ENCODE data around the gene KIFC1. TPM values are rescaled to one million over a fixed set of nuclear protein-coding genes. Genes with fewer than 3 reads are reported as not detected.

The KIFC1 gene, protein sequence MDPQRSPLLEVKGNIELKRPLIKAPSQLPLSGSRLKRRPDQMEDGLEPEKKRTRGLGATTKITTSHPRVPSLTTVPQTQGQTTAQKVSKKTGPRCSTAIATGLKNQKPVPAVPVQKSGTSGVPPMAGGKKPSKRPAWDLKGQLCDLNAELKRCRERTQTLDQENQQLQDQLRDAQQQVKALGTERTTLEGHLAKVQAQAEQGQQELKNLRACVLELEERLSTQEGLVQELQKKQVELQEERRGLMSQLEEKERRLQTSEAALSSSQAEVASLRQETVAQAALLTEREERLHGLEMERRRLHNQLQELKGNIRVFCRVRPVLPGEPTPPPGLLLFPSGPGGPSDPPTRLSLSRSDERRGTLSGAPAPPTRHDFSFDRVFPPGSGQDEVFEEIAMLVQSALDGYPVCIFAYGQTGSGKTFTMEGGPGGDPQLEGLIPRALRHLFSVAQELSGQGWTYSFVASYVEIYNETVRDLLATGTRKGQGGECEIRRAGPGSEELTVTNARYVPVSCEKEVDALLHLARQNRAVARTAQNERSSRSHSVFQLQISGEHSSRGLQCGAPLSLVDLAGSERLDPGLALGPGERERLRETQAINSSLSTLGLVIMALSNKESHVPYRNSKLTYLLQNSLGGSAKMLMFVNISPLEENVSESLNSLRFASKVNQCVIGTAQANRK
- total RNA-seq, result 1.3 and 5.0 TPM in 2 replicates

DNA sequence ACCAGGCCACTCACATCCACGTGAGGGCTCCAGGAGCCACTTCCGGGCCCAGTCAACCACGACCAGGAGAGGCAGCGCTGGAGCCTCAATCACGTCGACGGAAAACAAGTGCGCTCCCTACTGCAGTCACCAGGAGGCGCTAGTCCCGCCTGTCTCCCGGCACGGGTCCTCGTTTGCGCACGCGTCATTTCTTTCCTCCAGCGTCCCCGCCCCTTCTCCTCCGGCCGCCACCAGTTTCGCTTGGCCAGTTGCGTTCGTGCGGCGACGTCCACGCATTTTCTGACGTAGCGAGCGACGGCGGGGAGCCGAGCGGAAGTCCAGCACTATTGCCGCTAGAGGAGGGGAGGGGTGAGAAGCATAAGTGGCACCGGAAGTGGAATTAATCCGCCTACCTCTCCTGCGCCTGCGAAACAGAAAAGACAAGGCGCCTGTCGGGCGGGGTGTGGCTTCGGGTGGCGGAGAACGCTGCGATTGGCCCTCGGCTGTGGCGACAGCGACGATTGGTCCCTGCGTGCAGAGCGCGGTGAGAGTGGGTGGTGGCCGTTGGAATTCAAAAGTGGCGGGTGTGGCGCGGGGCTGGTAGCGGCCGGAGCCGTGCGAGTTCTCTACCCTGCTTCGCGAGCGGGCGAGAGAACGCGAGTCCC, at the start of gene KIFC1:
KIFC1 (plus strand) TSS at position 546 of the 644 bp plus-strand sequence. CDS start 163 bp downstream, outside the sequence.

GRCh38 chr6:33410711-33411631, 19.3 kb downstream of the KIFC1 start, which contains the start of gene PHF1:
TSS of gene PHF1 (plus strand) at chr6:33411014. CDS start at chr6:33412264, 1,250 bp downstream.

GRCh38 chr6:33417903-33418689, 26.5 kb downstream of the KIFC1 start, which contains the start of gene CUTA:
TSS of gene CUTA (minus strand) at chr6:33418107. CDS start at chr6:33418000, 107 bp downstream.

GRCh38 chr6:33419580-33420490, 28.2 kb downstream of the KIFC1 start, which contains the start of gene SYNGAP1:
TSS of gene SYNGAP1 (plus strand) at chr6:33420065. CDS start at chr6:33420265, 200 bp downstream.

DNA sequence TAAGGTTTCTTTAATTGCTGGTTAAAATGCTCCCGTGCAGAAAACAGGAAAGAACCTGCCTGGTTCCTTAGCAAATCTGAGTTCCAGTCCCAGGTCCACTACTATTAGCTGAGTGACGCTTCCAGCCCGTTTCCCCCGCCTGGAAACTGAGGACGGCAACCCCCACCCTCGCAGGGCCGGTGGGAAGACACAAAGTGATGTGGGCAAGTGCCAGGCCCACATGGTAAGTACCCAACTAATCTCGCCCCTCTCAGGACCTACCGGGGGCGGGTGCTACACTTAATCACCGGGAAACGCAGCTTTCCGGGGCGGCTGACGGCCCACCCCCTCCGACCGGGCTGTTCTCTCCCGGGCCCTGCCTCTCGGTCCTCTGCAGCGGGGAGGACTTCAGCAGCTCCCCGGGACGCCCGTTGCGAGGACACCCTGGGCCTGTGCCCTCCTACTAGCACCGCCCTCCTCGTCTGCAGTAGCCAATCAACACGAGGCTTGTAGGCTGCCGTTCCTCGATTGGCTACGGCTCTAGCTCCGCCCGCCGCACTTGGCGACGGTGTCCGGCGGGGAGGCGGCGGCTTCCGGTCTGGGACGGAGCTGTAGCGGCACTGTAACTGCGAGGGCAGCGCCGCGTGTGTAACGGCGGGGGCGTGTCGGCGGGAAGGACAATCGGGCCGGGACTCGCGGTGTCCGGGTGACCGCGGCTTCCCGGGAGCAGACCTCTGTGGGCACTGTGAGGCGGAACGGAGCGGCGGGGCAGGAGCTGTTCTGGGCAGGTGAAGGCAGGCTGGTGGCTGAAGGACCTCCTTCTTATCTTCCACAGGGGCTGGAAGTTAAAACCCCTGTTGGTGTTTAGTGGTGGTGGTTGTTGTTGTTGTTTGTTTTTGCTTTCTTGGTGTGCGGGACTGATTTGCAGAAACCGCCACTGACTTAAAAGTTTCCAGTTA, 62.7 kb downstream of the KIFC1 start, which contains the start of gene ZBTB9:
ZBTB9 (plus strand) TSS at position 568 of the 938 bp plus-strand sequence. CDS start 525 bp downstream, outside the sequence.

Other genes with a start within 250 kb of the KIFC1 start
- 0.05 and 0.06 TPM in 2 replicates for gene COL11A2, start 199.4 kb upstream of the KIFC1 start, total RNA-seq
- gene RXRB, start 191.2 kb upstream of the KIFC1 start, total RNA-seq, result 19.2 and 20.3 TPM in 2 replicates
- gene SLC39A7, start 191.0 kb upstream of the KIFC1 start, total RNA-seq, result 133 and 143 TPM in 2 replicates
- gene HSD17B8, start 187.2 kb upstream of the KIFC1 start, total RNA-seq, result 2.2 and 6.6 TPM in 2 replicates
- gene RING1, start 183.3 kb upstream of the KIFC1 start, total RNA-seq, result 13.6 and 13.9 TPM in 2 replicates
- 13.3 and 29.0 TPM in 2 replicates for gene VPS52, start 119.9 kb upstream of the KIFC1 start, total RNA-seq
- 3,899 and 4,707 TPM in 2 replicates for gene RPS18, start 119.7 kb upstream of the KIFC1 start, total RNA-seq
- gene B3GALT4, start 114.7 kb upstream of the KIFC1 start, total RNA-seq, result 2.3 and 2.7 TPM in 2 replicates
- 55.5 and 57.8 TPM in 2 replicates for gene WDR46, start 102.6 kb upstream of the KIFC1 start, total RNA-seq
- 45.7 and 55.3 TPM in 2 replicates for gene PFDN6, start 102.2 kb upstream of the KIFC1 start, total RNA-seq
- gene RGL2, start 92.9 kb upstream of the KIFC1 start, total RNA-seq, result 16.1 and 17.8 TPM in 2 replicates
- 47.9 and 50.1 TPM in 2 replicates for gene TAPBP, start 77.7 kb upstream of the KIFC1 start, total RNA-seq
- gene ZBTB22, start 74.1 kb upstream of the KIFC1 start, total RNA-seq, result 13.9 and 17.1 TPM in 2 replicates
- gene DAXX, start 68.9 kb upstream of the KIFC1 start, total RNA-seq, result 33.6 and 35.2 TPM in 2 replicates
- 22.2 and 32.6 TPM in 2 replicates for gene PHF1, start 19.2 kb downstream of the KIFC1 start, total RNA-seq
- 124 and 165 TPM in 2 replicates for gene CUTA, start 26.3 kb downstream of the KIFC1 start, total RNA-seq
- gene SYNGAP1, start 28.2 kb downstream of the KIFC1 start, total RNA-seq, result 8.1 TPM in 2 replicates
- gene ZBTB9, start 62.8 kb downstream of the KIFC1 start, total RNA-seq, result 2.6 and 4.7 TPM in 2 replicates
- 6.8 and 8.4 TPM in 2 replicates for gene BAK1, start 188.5 kb downstream of the KIFC1 start, total RNA-seq
- 12.8 and 15.7 TPM in 2 replicates for gene ITPR3, start 229.5 kb downstream of the KIFC1 start, total RNA-seq